Limb (tissue), 2 donors: ENCODE results near the gene LMTK2.

Experiments
- DNase-seq, 2 donors: peaks; one replicate each; pipeline ENCODE4 v3.0.0-alpha.2; 2016; ENCODE audit errors: extremely low spot score in 2 of 2

The LMTK2 gene

DNA sequence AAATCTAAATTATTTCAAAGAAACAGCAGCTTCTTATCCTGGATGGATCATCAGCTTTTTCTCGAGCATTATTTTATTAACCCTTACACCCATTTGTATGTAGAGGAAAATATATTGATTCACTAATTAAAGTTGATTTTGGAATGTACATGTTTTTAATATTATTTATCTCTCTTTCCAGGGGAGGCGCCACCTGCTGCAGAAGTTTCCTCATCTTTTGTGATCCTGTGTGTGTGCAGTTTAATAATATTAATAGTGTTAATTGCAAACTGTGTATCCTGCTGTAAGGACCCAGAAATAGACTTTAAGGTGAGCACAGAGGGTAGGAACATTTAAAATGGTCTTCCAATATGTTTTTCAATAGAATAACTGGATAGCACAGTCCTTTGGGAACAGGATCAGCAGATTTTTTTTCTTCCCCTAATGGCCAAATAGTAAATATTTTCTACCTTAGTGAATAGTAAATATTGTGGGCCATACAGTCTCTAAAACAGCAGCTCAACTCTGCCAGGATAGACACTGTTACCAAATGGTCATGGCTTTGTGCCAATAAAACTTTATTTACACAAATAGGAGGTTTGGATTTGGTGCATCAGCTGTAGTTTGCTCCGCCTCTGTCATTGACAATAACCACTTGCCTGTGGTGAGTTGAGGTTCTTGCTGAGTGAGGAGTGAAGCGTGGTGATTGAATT is 30.6 kb downstream of the LMTK2 start:
- DNase-seq = no peak

DNA sequence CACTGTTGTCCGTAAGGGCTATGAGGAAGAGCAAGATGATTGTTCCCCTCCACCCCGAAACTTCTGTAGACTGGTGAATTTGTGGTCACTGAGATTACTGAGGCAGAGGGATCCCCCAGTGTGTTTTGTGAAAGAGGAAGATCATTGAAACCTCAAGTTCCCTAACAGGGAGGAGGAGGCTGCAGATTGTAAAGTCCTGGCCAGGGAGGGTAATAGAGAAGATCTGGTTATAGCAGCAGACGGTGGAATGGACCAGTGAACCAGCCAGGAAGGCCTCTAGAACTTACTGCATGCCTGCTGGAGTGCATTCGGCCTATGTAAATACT is 31.1 kb downstream of the LMTK2 start:
- DNase-seq = no peak

DNA sequence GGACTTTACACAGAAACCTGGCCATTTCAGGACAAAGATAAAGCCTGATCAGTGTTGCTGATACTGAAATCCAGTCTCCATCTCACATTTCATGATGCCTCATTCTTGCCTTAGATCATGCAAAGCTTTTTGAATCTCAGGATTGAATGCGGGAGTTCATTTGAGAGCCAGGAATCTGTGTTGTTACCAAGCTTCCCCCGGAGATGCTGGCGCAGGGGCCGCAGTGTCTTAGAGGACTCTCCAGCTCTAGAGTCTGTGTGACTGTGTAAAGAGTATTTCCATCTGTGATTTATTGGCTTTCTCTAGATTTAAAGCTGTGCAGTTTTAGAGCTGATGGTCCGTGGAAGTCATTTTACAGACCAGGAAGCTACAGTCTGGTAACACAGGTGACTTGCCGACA is 32.0 kb downstream of the LMTK2 start:
- DNase-seq = no peak

DNA sequence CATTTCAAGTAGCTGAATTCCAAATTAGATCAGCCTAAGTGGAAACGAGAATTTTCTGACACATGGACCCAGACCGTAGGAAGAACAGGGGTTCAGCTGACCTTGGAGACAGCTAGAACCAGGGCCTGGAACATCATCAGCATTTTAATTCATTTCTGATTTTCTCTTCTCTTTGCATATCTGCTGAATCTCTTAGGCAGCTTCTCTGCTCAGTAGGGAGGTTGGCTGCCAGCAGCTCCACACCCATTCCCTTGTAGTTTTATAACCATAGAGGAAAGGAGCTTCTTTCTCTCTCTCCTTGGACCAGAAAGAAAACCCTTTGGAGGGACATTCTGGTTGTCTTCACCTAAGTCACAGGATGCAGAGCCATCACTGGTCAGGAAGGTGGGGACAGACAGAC is 36.0 kb downstream of the LMTK2 start:
- no peak for DNase-seq

DNA sequence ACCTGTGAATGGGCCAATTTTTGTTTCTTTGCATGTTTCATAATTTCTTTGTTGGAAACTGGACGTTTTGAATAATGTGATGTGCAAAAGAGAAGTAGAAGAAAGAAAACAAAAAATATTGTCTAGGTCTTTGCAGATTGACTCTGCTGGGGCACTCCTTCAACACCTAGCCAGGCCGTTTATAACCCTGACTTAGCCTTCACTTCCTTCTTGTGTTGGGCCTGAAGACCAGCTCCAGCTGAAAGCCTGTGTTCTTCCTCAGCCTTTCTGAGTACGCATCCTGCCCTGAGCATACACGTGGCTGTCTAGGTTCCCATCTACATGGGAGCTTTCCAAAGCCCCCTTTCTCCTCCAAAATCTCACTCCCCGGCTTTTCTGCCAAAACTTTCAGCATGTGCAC is 41.9 kb downstream of the LMTK2 start:
- no peak for DNase-seq

DNA sequence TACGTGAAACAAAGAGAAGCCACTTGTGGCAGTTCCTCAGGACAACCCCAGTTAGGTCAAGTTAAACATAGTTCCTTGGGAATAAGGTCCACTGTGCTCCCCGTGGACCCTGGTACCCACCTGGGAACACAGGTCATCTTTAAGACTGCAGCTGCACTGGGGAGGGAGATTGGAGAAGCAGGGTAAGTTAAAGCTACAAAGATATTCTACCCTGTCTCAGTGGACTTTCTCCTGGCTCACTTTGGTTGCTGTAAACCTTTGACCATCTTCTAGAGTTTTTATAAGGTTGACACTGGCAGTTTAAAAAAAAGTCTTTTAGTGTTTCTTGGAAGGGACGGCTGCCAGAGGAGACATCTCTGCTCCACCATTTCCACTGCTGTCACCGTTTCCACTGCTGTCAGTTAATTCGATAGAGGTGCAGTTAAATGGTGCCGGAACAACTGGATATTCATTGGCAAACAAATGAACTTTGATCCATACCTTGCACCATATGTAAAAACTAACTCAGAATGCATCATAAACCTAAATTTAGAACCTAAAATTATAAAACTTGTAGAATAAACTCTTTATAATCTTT is 42.5 kb downstream of the LMTK2 start:
- DNase-seq = no peak

DNA sequence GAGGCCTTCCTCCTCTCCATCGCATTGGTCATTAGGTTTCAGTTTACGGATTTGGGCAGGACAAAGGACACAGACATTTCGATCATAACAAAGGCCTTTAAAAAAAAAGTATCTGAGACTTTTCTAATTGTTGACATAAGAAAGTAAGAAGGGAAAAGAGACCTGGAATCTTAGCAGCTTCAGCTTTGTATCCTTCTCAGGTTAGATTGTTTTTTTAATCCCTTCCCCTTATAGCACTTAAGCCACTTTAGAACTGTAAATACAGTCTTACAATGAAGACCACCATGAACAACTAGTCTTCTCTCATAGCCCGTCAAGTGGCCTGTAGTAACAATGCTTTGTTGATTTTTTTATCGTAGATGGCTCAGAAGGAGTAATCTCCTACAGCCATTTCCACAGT is 45.2 kb downstream of the LMTK2 start:
- DNase-seq = no peak

DNA sequence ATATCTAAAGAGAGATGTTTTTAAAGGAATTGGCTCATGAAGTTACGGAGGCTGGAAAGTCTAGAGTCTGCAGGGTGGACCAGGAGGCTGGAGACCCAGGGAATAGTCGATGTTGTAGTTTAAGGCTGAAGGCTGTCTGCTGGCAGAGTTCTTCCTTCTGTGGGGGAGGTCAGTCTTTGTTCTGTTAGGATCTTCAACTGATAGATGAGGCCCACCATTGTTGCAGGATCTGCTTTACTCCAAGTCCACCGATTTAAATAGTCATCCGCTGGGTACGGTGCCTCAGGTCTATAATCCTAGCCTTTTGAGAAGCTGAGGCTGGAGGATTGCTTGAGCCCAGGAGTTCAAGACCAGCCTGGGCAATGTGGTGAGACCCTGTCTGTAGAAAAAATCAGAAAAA is 50.0 kb downstream of the LMTK2 start:
- no peak for DNase-seq

DNA sequence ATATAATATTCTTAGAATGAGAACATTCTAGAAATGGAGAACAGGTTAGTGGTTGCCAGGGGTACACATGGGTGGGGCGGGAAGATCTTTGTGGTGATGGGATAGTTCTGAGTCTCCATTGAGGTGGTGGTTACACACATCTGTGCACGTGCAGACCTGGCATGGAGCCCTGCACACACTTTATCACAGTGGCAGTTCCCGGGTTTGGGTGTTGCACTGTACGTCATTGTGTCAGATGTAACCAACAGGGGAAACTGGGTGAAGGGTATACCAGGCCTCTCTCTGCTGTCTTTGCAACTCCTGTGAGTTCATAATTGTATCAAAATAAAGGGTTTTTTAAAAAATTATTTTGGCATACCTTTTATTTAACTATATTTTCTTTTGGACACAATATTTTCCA is 51.1 kb downstream of the LMTK2 start:
- no peak for DNase-seq

DNA sequence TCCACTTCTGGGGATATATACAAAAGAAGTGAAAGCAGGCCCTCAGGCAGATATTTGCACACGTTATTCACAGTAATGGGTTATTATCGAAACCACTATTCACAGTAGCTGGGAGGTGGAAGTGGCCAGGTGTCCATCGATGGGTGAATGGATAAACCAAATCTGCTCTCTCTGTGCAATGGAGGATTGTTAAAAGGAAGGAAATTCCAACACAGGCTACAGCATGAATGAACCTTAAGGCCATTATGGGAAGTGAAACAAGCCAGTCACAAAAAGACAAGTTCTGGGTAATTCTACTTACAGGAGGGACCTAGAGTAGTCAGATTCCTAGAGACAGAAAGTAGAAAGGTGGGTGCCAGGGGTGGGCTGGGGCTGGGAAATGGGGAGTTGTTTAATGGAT is 56.1 kb downstream of the LMTK2 start:
- DNase-seq = no peak

DNA sequence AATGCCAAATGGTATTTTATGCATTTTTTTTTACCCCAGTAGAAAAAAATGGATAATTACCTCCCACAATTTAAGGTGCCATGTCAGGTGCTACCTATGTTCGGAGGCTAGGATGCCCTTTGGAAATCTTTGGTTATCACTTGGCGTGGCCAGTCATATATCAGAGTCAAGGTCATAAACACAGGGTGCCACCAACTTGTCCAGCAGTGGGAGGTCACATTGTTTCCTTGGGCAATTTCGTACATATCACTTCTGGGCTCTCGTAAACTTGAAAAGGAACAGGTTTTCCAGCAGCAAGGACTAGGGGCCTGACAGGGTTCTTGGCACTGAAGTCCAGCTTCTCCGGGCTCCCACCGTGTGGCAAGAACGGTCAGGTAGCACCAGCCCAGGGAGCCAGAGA is 56.6 kb downstream of the LMTK2 start:
- no peak for DNase-seq

DNA sequence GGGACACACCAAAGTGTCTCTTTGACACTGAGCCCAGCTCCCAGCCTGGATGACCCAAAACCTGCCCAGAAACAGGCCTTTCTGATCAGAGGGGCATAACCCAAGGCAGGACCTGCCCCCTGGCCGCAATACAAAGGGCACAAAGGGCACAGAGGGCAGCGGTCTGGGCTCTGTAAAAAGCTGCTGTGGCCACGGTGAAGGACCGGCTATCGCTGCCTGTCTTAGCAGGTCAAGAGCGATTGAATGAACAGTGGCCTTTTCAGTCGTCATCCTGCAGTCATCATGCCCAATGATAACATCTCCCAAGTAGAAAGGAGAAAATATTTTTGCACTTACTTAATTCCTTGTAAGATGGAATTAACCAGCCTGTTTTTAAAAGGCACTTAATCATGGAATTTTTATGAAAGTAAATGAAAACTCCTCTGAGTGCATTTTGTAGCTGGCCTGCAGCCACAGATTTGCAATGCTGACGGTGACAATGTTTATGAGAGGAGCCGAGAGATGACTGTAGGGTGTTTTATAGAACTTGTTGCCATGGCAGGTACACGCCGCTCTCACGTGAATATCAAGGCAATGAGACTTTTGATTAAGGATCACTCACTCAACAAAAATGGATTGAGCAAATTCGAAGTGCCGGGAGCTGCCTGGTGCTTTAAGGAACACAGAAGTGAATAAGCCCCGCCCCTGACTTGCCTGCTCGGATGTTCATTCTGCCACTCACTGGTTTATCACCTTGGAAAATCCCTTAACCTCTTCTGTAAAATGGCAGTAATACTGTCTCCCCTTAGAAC is 57.2 kb downstream of the LMTK2 start:
- no peak for DNase-seq

DNA sequence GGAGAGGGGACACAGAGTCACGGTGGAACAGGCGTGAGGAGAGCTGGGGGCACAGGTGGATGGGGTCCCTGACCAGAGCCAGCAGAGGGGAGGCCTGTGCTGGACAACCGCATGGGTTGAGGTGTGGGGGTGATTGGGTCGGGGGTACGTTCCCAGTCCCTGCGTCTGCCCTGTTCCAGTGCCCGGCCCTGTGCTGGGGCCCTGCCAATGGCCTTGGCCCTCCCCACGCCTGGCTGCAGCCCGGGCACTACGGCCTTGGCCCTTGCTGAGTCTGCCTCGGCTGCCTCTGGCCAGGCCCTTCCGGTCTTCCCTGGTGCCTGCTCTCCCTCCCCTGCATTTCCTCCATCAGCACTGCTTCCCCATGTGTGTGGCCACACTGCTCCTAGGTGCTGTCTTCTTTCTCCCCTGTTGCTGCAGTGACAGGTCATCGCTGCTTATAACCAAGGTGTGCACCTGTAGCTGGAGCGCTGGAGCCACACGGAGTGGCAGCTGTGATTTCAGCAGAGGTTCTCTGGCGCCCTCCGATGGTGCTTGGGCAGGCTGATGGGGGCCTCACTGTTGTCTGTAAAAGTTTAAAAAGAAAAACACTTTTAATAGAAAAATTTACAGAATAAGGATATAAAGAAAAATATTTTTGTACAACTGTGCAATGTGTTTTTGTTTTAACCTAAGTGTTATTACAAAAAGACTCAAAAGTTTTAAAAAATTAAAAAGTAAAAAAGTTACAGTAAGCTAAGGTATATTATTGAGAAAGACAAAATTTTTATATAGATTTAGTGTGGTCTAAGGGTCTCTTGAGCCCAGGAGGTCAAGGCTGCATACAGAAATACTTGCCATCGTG is 59.4 kb downstream of the LMTK2 start:
- no peak for DNase-seq

DNA sequence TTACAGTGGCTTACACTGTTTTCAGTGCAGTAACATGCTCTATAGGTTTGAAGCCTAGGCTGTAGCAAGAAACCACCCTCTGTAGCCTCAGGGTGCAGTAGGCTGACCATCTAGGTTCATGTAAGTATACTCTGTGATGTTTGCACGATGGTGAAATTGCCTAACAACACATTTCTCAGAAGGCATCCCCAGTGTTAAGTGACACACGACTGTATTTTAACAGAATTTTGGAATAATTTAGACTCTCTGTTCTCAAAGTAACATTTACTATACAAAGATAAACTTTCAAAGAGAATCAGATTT is 60.0 kb downstream of the LMTK2 start:
- DNase-seq = no peak

DNA sequence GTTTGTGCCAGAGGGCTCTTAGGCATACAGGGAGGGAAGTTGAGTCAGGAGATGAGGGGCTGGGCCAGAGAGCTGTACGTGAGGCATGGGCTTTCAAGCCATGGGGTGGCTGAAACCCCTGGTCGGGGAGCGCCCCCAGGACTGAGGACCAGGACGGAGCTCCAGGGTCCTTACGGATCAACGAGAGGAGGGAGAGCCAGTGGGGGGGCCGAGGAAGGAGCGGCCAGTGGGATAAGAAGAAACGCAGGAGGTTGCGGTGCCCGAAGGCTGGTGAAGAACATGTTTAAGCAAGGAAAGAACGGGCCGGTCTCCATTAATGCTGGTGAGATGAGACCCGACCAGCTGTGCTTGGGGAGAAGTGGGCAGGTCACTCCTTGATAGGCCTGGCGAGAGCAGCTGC is 61.0 kb downstream of the LMTK2 start:
- no peak for DNase-seq

DNA sequence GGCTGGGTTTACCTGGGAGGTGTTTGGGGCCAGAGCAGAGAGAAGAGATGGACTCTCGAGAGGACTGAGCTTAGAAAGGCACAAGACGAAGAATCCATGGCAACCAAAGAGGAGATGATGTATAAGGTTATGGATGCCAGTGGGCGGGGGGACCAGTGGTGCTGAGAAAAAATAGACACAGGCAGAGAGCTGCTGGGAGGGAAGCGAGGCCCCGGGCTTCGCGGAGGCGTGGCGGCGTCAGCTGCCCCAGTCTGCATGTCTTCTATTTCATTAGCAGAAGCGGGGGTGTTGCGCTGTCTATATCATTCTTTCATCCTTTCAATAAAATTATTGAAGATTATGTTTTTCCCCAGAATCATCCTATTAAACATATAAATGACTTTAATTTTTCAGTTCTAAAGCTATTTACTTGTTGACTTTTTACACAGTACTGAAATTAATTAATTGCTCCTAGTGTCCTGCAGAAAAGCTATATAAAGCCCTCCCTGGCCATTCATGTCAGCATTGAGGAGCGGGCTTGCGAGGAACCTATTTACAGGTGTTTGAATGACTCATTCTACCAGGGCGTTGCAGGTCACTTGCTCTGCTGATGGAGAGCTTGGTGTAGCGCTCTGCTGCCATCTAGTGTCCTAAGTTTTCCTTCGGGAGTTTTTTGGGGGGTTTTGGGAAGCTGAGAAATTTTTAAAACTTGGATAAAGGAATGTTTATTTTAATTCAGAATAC is 61.7 kb downstream of the LMTK2 start:
- peak; percentile 60 to 65 for DNase-seq

DNA sequence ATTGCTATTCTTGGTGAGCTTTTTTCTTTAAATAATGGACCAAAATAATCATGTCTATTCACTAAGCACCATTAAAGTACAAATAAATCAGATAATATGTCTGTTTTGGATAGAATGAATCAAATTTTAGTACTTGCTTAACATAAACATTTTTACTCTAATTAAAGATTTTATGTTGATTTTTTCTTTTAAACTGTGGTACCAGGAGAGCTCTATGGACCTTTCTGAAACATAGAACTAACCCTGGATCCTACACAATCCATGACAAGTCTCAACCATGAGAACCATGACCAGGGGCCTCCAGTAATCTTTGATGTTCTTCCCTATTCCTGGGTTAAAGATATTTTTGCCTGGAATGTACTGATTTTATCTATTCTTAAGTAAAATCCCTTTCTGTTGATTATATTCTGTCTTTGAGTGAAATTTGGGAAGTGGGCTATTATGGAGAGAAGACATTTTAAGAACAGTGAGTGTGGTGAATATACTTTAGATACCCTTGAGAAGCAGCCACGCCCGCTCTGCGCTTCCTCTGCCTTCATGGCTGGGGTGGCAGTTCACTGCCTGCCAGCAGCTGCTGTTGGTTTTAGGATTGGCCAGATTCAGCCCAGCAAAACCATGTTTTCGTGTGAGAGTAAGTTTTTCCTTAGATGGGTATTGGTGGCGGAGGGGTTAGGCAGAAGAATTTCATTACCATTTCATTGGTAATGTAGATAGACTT is 62.4 kb downstream of the LMTK2 start:
- DNase-seq = no peak

DNA sequence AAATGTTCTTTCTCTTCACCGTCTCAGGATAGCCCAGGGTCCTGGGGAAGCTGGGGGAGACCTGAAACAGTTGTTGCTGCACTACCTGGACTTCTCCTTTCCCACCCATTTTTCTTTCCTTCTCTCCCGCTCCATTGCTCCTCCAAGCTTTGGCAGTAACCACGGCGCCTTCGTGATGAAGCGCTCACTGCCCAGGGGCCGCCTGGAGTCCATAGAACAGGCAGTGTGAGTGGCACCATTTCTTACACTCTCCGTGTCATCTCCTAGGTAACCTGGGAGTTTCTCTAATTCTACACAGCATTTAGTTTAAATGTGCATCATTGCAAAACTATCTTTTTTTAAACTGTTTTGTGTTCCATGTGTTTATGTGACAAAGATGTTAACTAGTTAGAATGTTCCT is 64.3 kb downstream of the LMTK2 start:
- no peak for DNase-seq

DNA sequence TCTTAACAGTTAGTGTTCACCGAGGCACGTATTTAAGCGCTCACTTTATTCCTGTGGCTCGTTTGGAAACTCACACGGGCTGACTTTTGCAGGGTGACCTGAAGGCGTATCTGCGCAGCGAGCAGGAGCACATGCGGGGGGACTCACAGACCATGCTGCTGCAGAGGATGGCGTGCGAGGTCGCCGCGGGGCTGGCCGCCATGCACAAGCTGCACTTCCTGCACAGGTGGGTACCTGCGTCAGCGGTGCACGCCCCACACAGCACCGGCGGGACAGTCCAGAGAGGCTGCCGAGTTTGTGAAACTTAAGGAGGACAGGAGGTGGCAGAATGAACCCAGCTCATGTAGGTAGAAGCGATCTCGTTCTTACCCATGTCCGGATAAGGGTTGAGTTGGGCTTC is 64.8 kb downstream of the LMTK2 start:
- DNase-seq = no peak

DNA sequence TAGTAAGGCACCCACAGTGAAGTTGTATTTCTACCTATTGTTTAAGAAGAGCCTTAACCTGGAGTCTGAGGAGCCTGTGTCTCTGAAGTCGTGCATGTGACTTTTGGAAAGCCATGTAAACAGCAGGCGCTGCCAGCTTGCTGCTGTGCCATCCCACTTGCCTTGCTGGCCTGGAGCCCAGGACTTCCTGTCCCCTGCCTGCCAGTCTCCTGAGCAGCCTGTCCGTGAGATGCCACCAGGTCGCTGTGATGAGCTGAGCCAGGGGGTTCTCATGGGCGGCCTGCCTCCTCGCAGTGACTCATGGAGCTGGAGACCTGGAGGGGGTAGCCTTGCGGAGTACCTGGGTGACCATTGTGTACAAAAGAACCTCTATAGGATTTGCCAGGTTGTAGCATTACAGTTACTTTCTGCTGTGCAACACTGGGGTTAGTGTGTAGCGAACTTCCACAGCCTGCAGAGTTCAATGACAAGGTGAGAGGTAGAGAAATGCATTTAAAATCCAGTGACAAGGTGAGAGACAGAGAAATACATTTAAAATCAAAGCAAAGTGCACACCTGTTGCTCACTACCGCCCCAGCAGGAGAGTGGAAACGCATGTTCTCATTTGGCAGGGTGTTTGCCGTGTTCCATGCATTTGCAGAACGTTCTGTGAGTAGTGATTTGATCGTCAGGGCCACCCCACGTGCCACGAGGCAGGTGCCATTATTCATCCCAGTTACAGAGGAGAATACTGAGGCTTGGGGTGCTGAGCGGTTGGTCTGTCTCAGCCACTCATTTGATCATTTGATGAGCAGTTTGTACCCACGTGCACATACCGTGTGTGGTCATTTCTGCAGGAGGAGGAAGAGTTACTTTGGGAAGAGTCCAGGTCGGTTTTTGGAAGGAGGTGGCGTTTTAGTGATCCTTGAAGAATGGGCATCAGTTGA is 67.9 kb downstream of the LMTK2 start:
- DNase-seq = no peak
